Head of caudate nucleus (tissue), 42 donors: ENCODE data around the gene TBL1X.

ENCODE experiments used
- DNase-seq, 42 donors: peaks; one replicate each; pipeline versions ENCODE4 v3.0.0 to v3.0.0-alpha.2; 2020 to 2021; ENCODE audit warnings: mixed read lengths in 7 of 42
- intact Hi-C: fragments of 100-400 bp; cut with DNase I; formaldehyde crosslinking; loops from one replicate; pipeline ENCODE4 v1.15.0; 2022

Gene TBL1X

DNA sequence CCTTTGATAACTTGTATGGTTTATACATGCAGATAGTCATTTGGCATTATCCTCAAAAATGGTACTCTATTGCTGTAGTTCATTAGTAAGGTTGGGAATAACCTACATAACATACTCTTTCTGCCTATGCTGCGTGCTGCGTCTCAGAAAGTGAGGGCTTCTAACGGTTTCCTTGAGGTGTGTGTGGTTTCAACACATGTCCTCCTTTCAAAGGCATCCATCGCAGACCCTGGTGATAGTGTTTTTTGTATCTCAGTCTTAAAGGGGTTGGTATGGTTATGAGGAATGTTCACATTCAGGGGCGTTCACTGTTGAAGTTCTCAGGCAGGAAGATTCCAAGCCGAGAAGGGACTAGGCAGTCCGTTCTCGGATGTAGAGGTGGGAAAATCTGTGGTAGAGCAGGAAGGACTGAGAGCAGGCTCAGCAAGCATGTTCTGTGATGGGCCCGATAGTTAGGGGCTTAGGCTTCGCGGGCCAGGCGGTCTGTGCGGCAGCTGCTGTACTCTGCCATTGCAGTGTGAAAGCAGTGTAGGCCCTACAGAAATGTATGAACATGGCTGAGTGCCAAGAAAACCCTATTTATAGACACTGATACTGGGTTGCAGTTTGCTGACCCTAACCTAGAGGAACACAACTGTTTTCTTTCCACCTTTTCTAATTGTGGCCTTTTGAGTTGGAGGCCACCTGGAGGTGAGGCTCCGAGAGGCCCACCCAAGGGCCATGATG is 177.6 kb downstream of the TBL1X start:
- DNase-seq, result no peak
- intact Hi-C loops, result no loop called here

DNA sequence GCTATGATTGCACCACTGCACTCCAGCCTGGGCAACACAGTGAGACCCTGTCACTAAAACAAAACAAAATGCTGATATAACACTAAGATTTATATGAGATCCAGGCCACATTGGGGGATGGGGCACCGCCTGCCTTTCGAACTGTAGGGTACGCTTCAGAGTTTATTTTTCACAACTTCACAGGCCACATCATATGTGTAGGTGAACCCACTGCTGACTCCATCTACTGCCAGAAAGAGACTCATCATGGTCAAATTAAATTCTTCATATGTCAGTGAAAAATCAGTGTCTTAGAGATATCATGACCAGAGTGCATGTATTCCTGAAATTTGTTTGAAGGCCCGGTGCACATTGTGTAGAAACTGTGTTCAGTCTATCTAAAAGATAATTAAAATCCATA is 178.9 kb downstream of the TBL1X start:
- no peak for DNase-seq
- intact Hi-C loops, result no loop called here

DNA sequence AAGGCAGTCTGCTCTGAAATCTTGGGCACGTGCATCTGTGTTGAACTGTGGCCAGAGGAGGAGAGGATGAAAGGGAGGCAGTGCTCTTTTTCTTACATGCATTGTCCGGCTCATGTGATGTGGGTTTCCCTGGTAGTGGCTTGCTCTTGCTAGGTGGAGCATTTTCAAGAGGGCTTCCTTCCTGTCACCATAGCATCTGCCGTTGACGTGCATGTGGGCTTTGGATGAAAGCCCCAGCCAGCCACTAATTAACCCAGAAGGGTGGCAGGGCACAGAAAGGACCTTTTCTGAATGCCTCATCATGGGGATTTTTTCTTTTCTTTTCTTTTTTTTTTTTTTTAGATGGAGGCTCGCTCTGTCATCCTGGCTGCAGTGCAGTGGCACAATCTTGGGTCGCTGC is 179.5 kb downstream of the TBL1X start:
- peak in 2 of 42 donors; percentile 2 to 13 for DNase-seq

DNA sequence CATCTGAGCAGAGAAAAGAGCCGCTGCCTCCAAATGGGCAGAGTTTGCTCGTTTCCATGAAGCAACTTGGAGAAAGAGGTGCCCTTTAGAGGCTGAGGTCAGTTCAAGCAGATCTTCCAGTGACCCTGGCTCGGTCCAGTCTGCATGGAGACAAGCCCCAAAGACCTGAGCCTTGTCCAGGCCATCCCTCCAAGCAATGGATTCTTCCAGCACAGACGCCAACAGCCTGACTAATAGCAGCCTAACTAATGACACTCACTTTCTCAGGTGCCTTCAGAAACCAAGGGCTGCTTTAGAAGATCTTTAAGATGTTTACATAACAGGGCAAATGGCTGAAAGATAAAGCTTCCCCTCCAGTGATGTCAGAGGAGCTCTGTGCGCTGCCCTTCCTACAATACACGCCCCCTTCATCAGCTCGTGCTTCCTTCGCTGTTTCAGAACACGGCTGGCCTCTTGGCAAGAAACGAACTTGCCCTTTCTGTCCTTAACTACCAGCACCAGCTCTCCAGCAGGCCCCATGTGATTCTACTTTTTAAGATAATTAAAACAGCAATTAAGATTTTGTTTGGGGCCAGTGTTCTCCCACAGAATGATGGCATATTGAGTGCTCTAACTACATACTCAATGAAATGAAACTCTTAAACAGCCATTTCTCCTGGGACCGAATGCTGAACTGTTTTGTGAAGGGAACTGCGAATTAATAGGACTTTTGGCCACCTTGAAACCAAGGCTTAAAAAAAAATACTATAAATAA is 181.8 kb downstream of the TBL1X start:
- intact Hi-C loops, result no loop called here
- peak in 12 of 42 donors; percentile 5 to 58 (median 28) for DNase-seq

More for the DNA sequence above, 179.5 kb downstream of the TBL1X start:
- intact Hi-C loops, result no loop called here

DNA sequence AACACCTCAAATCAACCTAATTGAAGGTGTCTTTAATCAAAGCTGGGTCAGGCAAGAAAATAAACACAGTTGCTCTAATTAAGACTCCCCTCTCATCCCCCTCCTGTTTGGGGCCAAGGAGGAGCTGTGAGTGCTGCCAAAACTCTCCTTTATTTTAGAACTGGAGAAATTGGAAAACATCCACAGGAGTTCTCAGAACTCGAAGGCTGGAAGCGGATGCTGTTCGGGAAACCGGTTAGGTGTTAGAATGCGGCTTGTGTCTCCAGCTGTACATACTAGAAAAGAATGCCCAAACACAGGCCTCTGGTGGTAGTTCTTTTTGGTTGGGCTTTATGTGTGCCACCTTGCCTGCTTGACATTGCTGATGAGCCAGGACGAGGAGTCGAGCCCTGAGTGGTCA is 182.6 kb downstream of the TBL1X start:
- intact Hi-C loops, result no loop called here
- DNase-seq, result peak in 3 of 42 donors; percentile 21 to 45 (median 39)

DNA sequence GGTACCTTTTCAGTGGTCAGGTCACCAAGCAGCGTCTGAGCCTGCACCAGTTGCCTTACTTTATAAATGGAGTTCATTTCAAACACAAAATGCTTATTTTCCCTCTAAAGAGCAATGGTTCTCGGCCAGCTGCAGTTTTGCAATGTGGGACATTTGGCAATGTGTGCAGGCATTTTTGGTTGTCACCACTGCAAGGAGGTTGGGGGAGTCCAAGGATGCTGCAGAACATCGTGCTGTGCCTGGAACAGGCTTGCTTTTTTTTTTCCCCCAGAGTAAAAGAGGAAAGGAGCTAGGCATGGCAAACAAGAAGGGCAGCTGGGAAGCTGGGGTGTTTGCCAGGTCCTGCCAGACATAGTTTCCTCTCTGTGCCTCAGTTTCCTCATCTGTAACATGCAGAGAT is 185.2 kb downstream of the TBL1X start:
- intact Hi-C loops, result no loop called here
- no peak for DNase-seq

DNA sequence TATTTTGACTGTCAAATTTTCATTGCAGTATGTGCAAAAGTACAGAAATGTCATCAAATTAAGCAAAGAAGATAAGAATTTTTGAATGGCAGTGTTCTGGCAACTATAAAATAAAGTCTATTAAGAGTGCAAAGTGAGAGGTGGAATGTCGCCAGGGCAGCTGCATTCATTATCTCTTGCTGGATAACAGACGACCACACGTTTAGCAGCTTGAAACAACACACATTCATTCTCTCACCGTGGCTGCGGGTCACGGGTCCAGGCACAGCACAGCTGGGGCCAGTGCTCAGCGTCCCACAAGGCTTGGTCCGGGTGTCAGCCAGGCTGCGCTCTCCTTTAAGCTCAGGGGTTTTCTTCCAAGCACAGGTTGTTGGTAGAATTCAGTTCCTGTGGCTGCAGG is 186.9 kb downstream of the TBL1X start:
- DNase-seq, result peak in 7 of 42 donors; percentile 10 to 46 (median 20)

DNA sequence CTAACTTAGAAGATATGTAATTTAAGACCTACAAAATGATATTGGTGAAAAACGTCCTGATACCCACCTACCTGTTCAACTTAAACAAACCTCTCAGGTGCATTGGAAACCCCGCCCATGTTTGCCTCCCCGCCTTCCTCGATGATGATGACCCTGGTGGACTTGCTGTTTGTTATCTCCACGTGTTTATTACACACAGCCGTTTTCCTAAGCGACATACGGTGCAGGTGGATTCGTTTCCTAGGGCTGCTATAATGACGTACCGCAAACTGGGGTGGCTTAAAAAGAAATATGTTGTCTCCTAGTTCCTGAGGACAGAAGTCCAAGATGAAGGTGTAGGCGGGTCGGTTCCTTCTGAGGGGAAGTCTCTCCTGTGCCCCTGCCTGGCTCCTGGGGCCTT is 190.1 kb downstream of the TBL1X start:
- intact Hi-C loops, result no loop called here

More for the DNA sequence above, 186.9 kb downstream of the TBL1X start:
- intact Hi-C loops, result no loop called here

DNA sequence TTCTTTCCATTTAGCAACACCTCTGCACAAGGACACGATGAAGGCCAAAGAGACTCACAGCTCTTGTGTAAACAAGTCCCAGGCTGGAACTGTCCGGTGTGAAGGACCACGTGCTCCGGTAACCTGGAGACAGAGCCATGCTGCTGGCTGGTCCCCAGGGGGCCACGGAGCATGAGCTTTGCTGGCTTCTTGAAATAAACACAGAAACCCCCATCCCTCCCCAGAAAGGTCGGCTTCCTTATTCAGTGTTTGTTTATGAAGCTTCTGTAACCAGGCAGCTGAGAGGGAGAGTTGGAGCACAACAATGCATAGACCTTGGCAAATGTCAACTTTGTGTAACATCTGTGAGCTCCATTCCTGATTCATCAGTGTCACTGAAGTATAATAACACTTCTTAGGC is 191.4 kb downstream of the TBL1X start:
- intact Hi-C loops, result no loop called here
- DNase-seq, result peak in 6 of 42 donors; percentile 24 to 40 (median 28)

More for the DNA sequence above, 190.1 kb downstream of the TBL1X start:
- DNase-seq, result no peak

DNA sequence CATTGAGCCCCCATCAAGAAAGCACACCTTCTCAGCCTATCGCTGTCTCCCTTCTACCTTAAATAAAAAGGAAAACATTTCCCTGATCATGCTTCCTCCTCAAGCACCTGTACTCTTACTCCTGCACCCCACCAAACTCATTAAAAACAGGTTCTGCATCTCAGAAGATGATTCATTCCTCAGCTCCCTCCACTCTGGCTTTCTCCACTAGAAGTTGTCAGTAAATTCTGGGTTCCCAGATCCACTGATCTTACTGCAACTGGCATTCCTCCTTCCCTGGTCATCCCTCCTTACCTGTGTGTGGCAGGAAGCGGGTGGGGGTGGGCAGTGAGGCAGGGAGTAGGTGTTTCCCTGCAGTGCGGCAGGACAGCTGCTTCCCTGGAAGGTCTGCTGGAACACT is 192.0 kb downstream of the TBL1X start:
- intact Hi-C loops, result no loop called here
- no peak for DNase-seq

DNA sequence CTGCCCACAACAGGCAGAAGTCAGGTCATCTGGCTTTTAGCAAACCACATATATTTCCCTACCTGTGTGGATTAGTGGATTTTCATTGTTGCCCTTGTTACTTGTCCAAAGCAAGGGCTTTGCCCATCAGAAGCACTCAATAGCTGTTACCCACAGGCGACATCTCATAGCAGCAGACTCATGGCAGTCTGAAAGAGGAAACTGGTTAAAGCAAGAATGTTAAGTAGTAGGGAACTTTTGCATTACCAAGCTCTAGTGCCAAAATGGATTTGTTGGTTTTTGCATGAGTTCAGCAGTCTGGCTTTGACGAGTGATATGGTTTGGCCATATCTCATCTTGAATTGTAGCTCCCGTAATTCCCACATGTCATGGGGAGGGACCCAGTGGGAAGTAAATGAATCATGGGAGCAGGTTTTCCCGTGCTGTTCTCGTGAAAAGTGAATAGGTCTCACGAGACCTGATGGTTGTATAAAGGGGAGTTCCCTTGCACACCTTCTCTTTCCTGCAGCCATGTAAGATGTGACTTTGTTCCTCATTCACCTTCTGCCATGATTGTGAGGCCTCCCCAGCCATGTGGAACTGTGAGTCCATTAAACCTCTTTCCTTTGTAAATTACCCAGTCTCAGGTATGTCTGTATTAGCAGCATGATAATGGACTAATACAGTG is 192.9 kb downstream of the TBL1X start:
- DNase-seq, result no peak
- intact Hi-C loops, result no loop called here

DNA sequence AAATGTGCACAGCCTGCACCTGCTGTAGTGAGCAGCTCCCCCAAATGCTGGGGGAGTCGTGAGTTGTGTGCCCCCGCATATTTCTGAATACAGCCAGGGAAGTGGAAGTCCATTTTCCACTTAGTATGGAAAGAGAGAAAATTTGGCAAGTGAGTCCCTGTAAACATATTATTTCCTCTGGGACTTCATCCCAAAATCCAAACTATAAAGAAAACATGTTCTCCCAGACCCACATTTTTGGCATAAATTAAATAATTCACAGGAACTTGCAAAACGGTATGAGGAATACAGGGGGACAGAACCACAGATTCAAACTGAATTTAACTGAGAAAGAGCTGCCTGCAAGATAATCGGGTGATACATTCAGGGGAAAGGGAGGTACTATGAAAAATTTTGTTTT is 193.6 kb downstream of the TBL1X start:
- intact Hi-C loops, result no loop called here
- no peak for DNase-seq

DNA sequence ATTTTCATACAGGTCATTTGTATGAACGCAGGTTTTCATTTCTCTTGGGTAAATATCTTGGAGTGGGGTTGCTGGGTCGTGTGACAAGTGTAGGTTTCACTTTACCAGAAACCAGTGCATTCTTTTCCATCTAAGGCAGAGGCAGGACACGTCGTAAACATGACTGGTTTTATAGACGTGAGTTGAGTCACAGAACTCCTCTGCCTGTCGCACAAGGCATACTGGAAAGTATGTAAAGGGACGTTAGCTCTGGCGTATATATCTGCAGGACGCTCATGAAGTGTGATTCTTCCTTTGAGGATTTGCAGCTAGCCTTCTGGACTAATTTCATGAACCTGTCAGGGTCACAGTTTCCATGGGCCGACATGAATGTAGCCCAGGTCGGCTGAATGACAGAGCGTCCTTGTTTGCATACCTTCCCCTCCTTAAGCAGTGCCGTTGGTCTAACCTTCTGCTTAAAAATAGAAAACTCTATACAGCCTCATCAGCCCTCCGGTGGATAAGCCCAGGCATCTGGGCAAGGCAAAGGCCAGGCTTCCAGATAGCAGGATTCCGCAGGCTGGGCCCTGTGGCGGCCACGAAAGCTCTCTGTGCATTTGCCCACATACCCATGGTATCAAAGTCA is 194.8 kb downstream of the TBL1X start:
- no peak for DNase-seq
- intact Hi-C loops, result no loop called here

DNA sequence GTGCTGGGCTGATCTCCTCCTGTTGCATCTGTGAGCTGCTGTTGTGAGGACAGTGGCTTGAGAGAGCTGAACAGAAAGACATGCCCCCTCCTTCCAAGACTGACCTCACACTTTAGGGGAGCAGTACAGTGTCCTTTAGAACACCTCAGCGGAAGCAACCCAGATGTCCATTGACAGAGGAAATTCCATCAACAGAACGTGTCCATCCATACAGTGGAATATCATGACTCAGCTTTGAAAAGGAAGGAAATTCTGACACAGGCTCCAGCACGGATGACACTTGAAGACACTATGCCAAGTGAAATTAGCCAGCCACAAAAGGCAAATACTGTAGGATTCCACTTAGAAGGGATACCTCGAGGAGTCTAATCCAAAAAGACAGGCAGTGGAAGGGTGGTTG is 197.3 kb downstream of the TBL1X start:
- intact Hi-C loops, result no loop called here
- no peak for DNase-seq

DNA sequence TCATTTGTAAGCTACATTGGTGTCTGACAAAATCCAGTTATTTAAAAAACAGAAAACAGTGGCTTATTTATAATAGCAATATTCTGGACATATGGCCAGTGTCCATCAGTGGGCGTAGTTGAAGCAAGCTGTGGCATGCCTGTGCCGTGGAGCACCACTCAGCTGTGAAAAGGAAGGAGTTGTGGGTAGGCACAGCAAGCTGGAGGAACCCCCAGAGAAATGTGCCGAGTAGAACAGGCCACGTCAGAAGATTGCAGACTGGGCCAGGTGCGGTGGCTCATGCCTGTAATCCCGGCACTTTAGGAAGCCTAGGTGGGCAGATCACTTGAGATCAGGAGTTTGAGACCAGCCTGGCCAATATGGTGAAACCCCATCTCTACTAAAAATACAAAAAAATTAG is 198.4 kb downstream of the TBL1X start:
- intact Hi-C loops, result no loop called here

DNA sequence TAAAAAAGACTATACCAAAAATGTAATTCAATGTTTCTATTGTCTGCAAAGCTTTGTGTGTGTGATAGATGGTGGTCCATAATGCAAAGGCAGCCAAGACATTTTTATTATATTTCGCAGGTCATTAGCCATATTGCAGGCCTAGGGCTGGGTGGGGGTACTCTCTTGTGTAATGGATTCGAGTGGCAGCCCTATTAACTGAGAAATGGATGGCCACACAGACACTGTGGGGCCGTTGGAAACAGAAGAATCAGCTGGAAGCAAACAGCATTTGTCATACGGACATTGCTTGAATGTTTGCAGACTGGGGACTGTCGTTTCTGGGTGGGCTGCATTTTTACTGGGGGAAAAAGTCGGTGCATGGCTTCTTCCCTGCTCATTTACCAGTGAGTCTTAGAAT is 199.4 kb downstream of the TBL1X start:
- intact Hi-C loops, result no loop called here

More for the DNA sequence above, 198.4 kb downstream of the TBL1X start:
- no peak for DNase-seq

DNA sequence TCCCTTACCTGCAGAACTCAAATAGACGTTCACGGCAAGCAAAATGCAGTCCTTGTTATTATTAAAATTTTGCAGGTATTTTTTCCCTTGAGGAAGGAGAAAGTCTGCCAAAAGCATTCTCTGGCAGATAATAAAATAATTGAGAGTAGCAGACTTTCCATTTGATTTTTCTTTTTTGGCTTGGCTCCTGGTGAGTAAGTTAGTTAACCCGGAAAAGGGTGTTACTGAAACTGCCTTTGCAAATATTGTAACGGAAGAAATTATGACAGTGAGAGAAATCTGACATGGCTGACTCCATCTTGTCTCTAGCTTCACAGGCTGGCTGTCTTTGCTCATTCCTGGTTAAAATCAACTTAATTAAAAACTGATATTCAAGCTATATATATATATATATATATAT is 200.3 kb downstream of the TBL1X start:
- intact Hi-C loops, result no loop called here
- DNase-seq, result no peak

More for the DNA sequence above, 199.4 kb downstream of the TBL1X start:
- no peak for DNase-seq

DNA sequence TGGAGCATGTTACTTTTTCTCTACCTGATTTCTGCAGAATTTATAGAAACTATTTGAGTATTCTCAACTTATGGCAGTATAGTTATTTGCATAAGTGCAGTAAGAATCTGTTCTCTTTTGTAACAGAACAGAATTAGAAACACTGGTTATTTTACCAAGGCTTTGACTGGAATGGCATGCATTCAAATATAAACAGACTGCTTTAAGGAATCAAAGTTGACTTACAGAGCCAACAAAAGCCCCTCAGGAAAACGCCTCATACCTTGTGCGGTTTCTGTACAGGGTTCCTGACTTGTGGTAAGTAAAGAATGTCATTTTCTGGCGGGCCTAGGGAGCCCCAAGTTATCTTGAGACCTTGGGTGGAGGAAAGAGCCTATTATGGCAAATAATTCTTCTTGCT is 203.7 kb downstream of the TBL1X start:
- DNase-seq, result no peak
- intact Hi-C loops, result no loop called here

DNA sequence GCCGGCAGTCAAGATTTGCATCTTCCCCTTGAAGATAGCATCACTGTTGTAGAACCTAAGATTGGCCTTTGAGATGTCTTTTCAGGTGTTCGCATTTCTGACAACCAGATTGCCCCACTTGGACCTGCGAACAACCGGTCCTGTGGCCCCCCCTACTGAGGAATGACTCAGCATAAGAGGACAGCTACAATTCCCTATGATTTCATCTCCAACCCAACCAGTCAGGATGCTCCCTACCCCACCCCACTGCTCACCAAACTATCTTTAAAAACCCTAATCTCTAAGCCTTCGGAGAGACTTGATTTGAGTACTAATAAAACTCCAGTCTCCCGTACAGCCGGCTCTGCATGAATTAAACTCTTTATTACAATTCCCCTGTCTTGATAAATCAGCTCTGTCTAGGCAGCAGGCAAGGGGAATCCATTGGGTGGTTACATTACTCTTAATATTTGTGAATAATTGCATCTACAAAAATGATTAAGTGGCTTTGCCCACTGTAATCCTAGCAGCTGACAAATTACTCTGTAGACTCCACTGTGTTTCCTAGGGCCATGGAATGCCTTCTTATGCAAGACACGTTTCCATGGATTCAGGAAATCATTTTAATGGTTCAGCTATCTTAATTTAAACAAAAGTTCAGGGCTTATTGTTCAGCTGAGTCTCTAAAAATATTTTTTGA is 205.4 kb downstream of the TBL1X start:
- DNase-seq, result peak in 5 of 42 donors; percentile 10 to 36 (median 28)
- intact Hi-C loops, result no loop called here
